HCT116 (cell line): Measurements from ENCODE around the gene TBX4.

Source experiments
- POLR2A ChIP-seq: IDR thresholded peaks from 2 replicates; pipeline ENCODE4 v1.7.0; 2011; ENCODE audit warnings: borderline replicate concordance; ENCODE audit not compliant: insufficient read depth, insufficient read length; ENCODE audit errors: extremely low read depth
- TCF7L2 ChIP-seq: IDR thresholded peaks from 2 replicates; pipeline ENCODE4 v1.7.0; 2011; ENCODE audit warnings: borderline replicate concordance, inconsistent platforms; ENCODE audit not compliant: insufficient read depth, insufficient read length; ENCODE audit errors: extremely low read depth

DNA sequence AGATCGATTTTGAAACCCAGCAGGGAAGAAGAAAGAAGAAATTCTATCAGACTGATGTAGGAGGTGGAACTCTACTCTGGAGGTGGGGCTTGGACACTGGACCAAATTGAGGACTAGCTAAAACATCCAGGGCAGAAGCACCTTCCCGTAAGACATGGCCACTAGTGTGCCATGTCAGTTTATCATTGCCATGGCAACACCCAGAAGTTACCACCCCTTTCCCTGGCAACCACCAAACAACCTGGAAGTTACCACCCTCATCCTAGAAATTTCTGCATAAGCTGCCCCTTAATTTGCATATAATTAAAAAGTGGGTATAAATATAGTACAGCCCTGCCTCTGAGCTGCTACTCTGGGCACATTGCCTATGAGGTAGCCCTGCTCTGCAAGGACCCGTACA lies 72.1 kb downstream of the TBX4 start:
- no peak for TF ChIP-seq TCF7L2
- TF ChIP-seq POLR2A = no peak
